H1 (cell line): ENCODE results near the gene NSD2. TPM values are rescaled to one million over a fixed set of nuclear protein-coding genes. Genes with fewer than 3 reads are reported as not detected.

ENCODE experiments used
- CTCF ChIA-PET: fragments of 300-600 bp; sonication (Branson Sonifier 250); formaldehyde crosslinking; loops from one replicate; lab custom pipeline; 2021; ENCODE audit not compliant: partially characterized antibody; lab: Charles Lee
- POLR2A ChIA-PET: fragments of 300-600 bp; sonication (Branson Sonifier 250); formaldehyde crosslinking; loops from one replicate; lab custom pipeline; 2021; ENCODE audit warnings: inconsistent platforms; ENCODE audit not compliant: partially characterized antibody; lab: Charles Lee
- DNase-seq, 2 experiments: peaks; one replicate each; pipeline versions ENCODE4 v3.0.0 to v3.0.0-alpha.2; 2010 to 2022; ENCODE audit warnings: low spot score in 2 of 2, low read depth in 1 of 2, mixed read lengths in 1 of 2
- FAIRE-seq: peaks from 2 replicates; lab custom pipeline; 2011; peaks lifted over from hg19 to GRCh38; lab: Jason Lieb, UNC
- H2AFZ ChIP-seq: 2 replicates; pipeline ENCODE4 v1.8.1; 2012; ENCODE audit warnings: low read length, inconsistent platforms
- H2AK5ac ChIP-seq: 2 replicates; pipeline ENCODE4 v1.6.1; 2013; ENCODE audit warnings: low read depth, low read length
- H2BK120ac ChIP-seq: replicated peaks from 2 replicates; pipeline ENCODE3; 2013; ENCODE audit warnings: low read depth, low read length, inconsistent platforms
- H2BK12ac ChIP-seq: 2 replicates; pipeline ENCODE4 v1.6.1; 2013; ENCODE audit warnings: low read depth, low read length
- H2BK15ac ChIP-seq: 2 replicates; pipeline ENCODE4 v1.6.1; 2013; ENCODE audit warnings: low read length
- H2BK20ac ChIP-seq: 2 replicates; pipeline ENCODE4 v1.6.1; 2013; ENCODE audit warnings: low read length
- H2BK5ac ChIP-seq: 2 replicates; pipeline ENCODE4 v1.6.1; 2013; ENCODE audit warnings: low read depth, low read length
- H3K14ac ChIP-seq: 2 replicates; pipeline ENCODE4 v1.6.1; 2013; ENCODE audit warnings: inconsistent platforms; ENCODE audit not compliant: insufficient read length
- H3K18ac ChIP-seq: 2 replicates; pipeline ENCODE4 v1.6.1; 2013; ENCODE audit warnings: low read length; ENCODE audit errors: extremely low read depth
- H3K23ac ChIP-seq: 2 replicates; pipeline ENCODE4 v1.6.1; 2013; ENCODE audit warnings: inconsistent platforms; ENCODE audit not compliant: insufficient read length
- H3K23me2 ChIP-seq: 2 replicates; pipeline ENCODE4 v1.6.1; 2013; ENCODE audit warnings: low read depth, low read length
- H3K27ac ChIP-seq: 2 replicates; pipeline ENCODE4 v1.6.1; 2011; ENCODE audit warnings: low read depth, low read length, inconsistent platforms
- H3K27me3 ChIP-seq, 4 experiments: replicated peaks in 1 of 4; 1 replicate in 1 of 4; 2 replicates in 3 of 4; pipeline versions ENCODE4 v1.6.1 to v1.8.1; 2011 to 2013; ENCODE audit warnings: low read length in 3 of 4, mild to moderate bottlenecking in 3 of 4, inconsistent platforms in 2 of 4, mixed read lengths in 2 of 4, moderate library complexity in 1 of 4; ENCODE audit not compliant: control insufficient read depth in 3 of 4, insufficient read depth in 3 of 4; ENCODE audit errors: extremely low read depth in 1 of 4
- H3K36me3 ChIP-seq, 4 experiments: 2 replicates each; pipeline versions ENCODE4 v1.6.1 to v1.8.1; 2011 to 2013; ENCODE audit warnings: mild to moderate bottlenecking in 4 of 4, low read length in 3 of 4, moderate library complexity in 2 of 4, control low read depth in 1 of 4, inconsistent platforms in 1 of 4; ENCODE audit not compliant: insufficient read depth in 4 of 4, control insufficient read depth in 2 of 4
- H3K4ac ChIP-seq: replicated peaks from 2 replicates; pipeline ENCODE3; 2013; ENCODE audit warnings: low read length, low read depth, mixed read lengths, inconsistent platforms; ENCODE audit not compliant: insufficient read length
- H3K4me1 ChIP-seq, 4 experiments: replicated peaks in 1 of 4; 1 replicate in 1 of 4; 2 replicates in 3 of 4; pipeline versions ENCODE4 v1.6.1 to v1.8.1; 2011 to 2013; ENCODE audit warnings: low read length in 3 of 4, inconsistent platforms in 2 of 4, mixed read lengths in 1 of 4; ENCODE audit not compliant: insufficient read depth in 4 of 4, control insufficient read depth in 3 of 4
- H3K4me2 ChIP-seq, 2 experiments: 2 replicates each; pipeline versions ENCODE4 v1.6.1 to v1.8.1; 2011 to 2013; ENCODE audit warnings: low read depth in 2 of 2, low read length in 2 of 2, control low read depth in 1 of 2, inconsistent platforms in 1 of 2, mild to moderate bottlenecking in 1 of 2; ENCODE audit not compliant: insufficient read depth in 1 of 2
- H3K4me3 ChIP-seq, 4 experiments: fragments of 200-600, 300-600 bp in 1 of 4; sonication (generic), shearing (Covaris generic), sonication (Bioruptor Twin) in 1 of 4; 2 replicates each; pipeline versions ENCODE4 v1.5.1 to v1.8.1; 2011 to 2016; ENCODE audit warnings: low read length in 4 of 4, low read depth in 3 of 4, control low read depth in 2 of 4, inconsistent platforms in 2 of 4, mild to moderate bottlenecking in 2 of 4, mixed read lengths in 1 of 4, moderate library complexity in 1 of 4; ENCODE audit not compliant: insufficient read depth in 2 of 4; ENCODE audit errors: extremely low read depth in 1 of 4
- H3K56ac ChIP-seq: replicated peaks from 2 replicates; pipeline ENCODE3; 2013; ENCODE audit warnings: low read depth, mild to moderate bottlenecking, mixed read lengths, low read length, inconsistent platforms; ENCODE audit not compliant: insufficient read length
- H3K79me1 ChIP-seq: 2 replicates; pipeline ENCODE4 v1.6.1; 2013; ENCODE audit warnings: low read depth, low read length, control low read depth
- H3K79me2 ChIP-seq, 2 experiments: 2 replicates each; pipeline versions ENCODE4 v1.6.1 to v1.8.1; 2012 to 2013; ENCODE audit warnings: low read length in 2 of 2, mild to moderate bottlenecking in 2 of 2, inconsistent platforms in 1 of 2; ENCODE audit not compliant: insufficient read depth in 2 of 2, control insufficient read depth in 1 of 2
- H3K9ac ChIP-seq, 4 experiments: replicated peaks in 1 of 4; 1 replicate in 1 of 4; 2 replicates in 3 of 4; pipeline versions ENCODE4 v1.6.1 to v1.8.1; 2011 to 2013; ENCODE audit warnings: low read depth in 3 of 4, low read length in 3 of 4, control low read depth in 2 of 4, mild to moderate bottlenecking in 2 of 4, moderate library complexity in 2 of 4, inconsistent platforms in 1 of 4; ENCODE audit errors: extremely low read depth in 1 of 4
- H3K9me3 ChIP-seq, 2 experiments: 2 replicates each; pipeline versions ENCODE4 v1.6.1 to v1.8.1; 2012 to 2013; ENCODE audit warnings: mild to moderate bottlenecking in 2 of 2, moderate library complexity in 2 of 2, control low read depth in 1 of 2, inconsistent platforms in 1 of 2, low read depth in 1 of 2, low read length in 1 of 2, mixed read lengths in 1 of 2; ENCODE audit not compliant: insufficient read depth in 2 of 2
- H4K20me1 ChIP-seq, 2 experiments: replicated peaks in 1 of 2; 2 replicates each; pipeline versions ENCODE3 to v1.8.1; 2011 to 2013; ENCODE audit warnings: inconsistent platforms in 2 of 2, low read length in 2 of 2, mild to moderate bottlenecking in 1 of 2; ENCODE audit not compliant: insufficient read depth in 2 of 2, control insufficient read depth in 1 of 2
- H4K5ac ChIP-seq: 2 replicates; pipeline ENCODE4 v1.6.1; 2013; ENCODE audit warnings: low read length, low read depth, mixed read lengths, inconsistent platforms; ENCODE audit not compliant: insufficient read length
- H4K8ac ChIP-seq: 2 replicates; pipeline ENCODE4 v1.8.0; 2013; ENCODE audit warnings: mild to moderate bottlenecking, moderate library complexity, low read length, inconsistent platforms; ENCODE audit not compliant: insufficient read depth; ENCODE audit errors: extremely low read depth
- H4K91ac ChIP-seq: replicated peaks from 2 replicates; pipeline ENCODE3; 2013; ENCODE audit warnings: low read length, mixed read lengths, inconsistent platforms; ENCODE audit not compliant: insufficient read length
- ASH2L ChIP-seq: fragments of 200-600, 300-600 bp; sonication (generic); IDR thresholded peaks from one replicate; pipeline ENCODE4 v1.7.1; 2017; ENCODE audit warnings: low read length
- CHD1 ChIP-seq: IDR thresholded peaks from 2 replicates; pipeline ENCODE4 v1.6.1; 2012; ENCODE audit warnings: low read depth, low read length, improper control_type of control experiment
- EZH2 ChIP-seq: fragments of 200-600 bp; sonication (generic); IDR thresholded peaks from 2 replicates; pipeline ENCODE4 v1.7.1; 2012; ENCODE audit warnings: low read depth, mild to moderate bottlenecking, moderate library complexity, low read length, inconsistent platforms; ENCODE audit not compliant: severe bottlenecking
- GABPA ChIP-seq: IDR thresholded peaks from 2 replicates; pipeline ENCODE4 v1.6.1; 2011; ENCODE audit warnings: mild to moderate bottlenecking, low read length, moderate library complexity, borderline replicate concordance; ENCODE audit not compliant: insufficient read depth
- MAX ChIP-seq: IDR thresholded peaks from 2 replicates; pipeline ENCODE4 v1.6.1; 2012; ENCODE audit warnings: inconsistent platforms
- NANOG ChIP-seq: IDR thresholded peaks from 2 replicates; pipeline ENCODE4 v1.6.1; 2011; ENCODE audit warnings: low read length, low read depth, mild to moderate bottlenecking, inconsistent platforms; ENCODE audit not compliant: insufficient read depth, poor library complexity, severe bottlenecking
- PHF8 ChIP-seq: fragments of 200-600 bp; sonication (generic); conservative IDR thresholded peaks from 2 replicates; pipeline ENCODE4 v1.7.1; 2012; ENCODE audit warnings: low read depth, mild to moderate bottlenecking, inconsistent platforms, low read length, moderate library complexity
- POU5F1 ChIP-seq: IDR thresholded peaks from 2 replicates; pipeline ENCODE4 v1.6.1; 2011; ENCODE audit warnings: low read depth, mild to moderate bottlenecking, low read length, moderate library complexity
- RBBP5 ChIP-seq: IDR thresholded peaks from 2 replicates; pipeline ENCODE4 v1.7.1; 2012; ENCODE audit warnings: low read depth, mild to moderate bottlenecking, inconsistent platforms, low read length, moderate library complexity, borderline replicate concordance
- SP2 ChIP-seq: IDR thresholded peaks from 2 replicates; pipeline ENCODE4 v1.6.1; 2012; ENCODE audit warnings: mild to moderate bottlenecking, low read length, inconsistent platforms
- TCF12 ChIP-seq: IDR thresholded peaks from 2 replicates; pipeline ENCODE4 v1.6.1; 2011; ENCODE audit warnings: low read depth, mild to moderate bottlenecking, low read length
- WGBS, 2 experiments: shearing (Covaris generic) in 1 of 2; methylation state at CpG; one replicate each; pipeline versions ENCODE4 v1.1.6 to v1.1.7; 2013 to 2015; ENCODE audit warnings: low lambda C conversion rate in 2 of 2, mixed read lengths in 2 of 2, inconsistent platforms in 1 of 2, low coverage in 1 of 2, missing lambda C conversion rate in 1 of 2; ENCODE audit not compliant: insufficient replicate concordance in 2 of 2, insufficient coverage in 1 of 2, insufficient read length in 1 of 2; ENCODE audit errors: extremely low coverage in 1 of 2, missing lambda C conversion rate in 1 of 2; 5-methylcytosine and 5-hydroxymethylcytosine counted together
- polyA plus RNA-seq, 7 experiments: library from polyadenylated mRNA; depleted of rRNA in 3 of 7; stranded (reverse) in 5 of 7; unstranded in 2 of 7; fragments of >200 nt in 5 of 7; fragments of 200-250 nt in 2 of 7; gene quantifications; 1 replicate in 5 of 7; 2 replicates in 1 of 7; 4 replicates in 1 of 7; pipeline versions ENCODE4 v1.2.1 to v1.2.3, GENCODE V29; 2011 to 2013; ENCODE audit warnings: missing spikeins in 2 of 7, mixed read lengths in 2 of 7
- total RNA-seq: library from RNA; stranded (reverse); fragmentation: NEBNext Ultra II Directional; extraction: Animal tissue kit (Norgen Biotek cat#: 25700); gene quantifications from 2 replicates; pipeline ENCODE4 v1.2.1, GENCODE V29; 2021
- TF ChIP-seq, protein P1 (sequence below): IDR thresholded peaks from 2 replicates; pipeline ENCODE4 v1.6.1; 2012; ENCODE audit warnings: low read length, inconsistent platforms

The NSD2 gene
- total and polyA plus RNA-seq, 2 of the 8 experiments (the other 6 are each of a cell fraction or from before 2014, with no cell fraction given): 26.7 to 129 TPM

DNA sequence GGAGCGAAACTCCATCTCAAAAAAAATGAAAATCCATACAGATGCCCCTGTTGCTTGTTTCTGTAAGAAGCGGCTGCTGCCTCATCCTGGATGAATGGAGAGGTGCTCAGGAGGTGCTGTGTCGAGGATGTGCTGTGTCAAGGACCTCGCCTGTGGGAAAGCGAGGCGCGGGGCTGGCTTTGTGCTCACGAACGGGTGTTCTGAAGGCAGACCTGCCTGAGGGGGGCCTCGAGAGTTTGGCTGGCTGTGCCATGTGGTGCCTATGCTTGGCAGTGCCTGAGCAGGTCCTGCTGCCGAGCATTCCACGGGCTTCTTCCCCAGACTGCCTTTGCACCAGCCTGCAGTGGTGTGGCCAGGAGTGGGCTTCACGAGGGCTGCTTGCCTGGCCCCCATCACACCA, 61.5 kb downstream of the NSD2 start:
- POLR2A ChIA-PET: no interaction called here
- H3K18ac ChIP-seq: no peak overlapping the region
- TF ChIP-seq TCF12 (no peak), MAX (no peak), ASH2L (no peak), PHF8 (no peak), EZH2 (no peak), SP2 (no peak), POU5F1 (no peak), NANOG (no peak), RBBP5 (no peak), CHD1 (no peak), GABPA (no peak)
- TF ChIP-seq, protein P1, sequence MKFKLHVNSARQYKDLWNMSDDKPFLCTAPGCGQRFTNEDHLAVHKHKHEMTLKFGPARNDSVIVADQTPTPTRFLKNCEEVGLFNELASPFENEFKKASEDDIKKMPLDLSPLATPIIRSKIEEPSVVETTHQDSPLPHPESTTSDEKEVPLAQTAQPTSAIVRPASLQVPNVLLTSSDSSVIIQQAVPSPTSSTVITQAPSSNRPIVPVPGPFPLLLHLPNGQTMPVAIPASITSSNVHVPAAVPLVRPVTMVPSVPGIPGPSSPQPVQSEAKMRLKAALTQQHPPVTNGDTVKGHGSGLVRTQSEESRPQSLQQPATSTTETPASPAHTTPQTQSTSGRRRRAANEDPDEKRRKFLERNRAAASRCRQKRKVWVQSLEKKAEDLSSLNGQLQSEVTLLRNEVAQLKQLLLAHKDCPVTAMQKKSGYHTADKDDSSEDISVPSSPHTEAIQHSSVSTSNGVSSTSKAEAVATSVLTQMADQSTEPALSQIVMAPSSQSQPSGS: no peak

More for the DNA sequence above, 61.5 kb downstream of the NSD2 start:
- Histone ChIP-seq H2BK5ac (no peak overlapping the region), H3K79me1 (peaks cover 7% of the 10 kb centered on the region), H3K27me3 (no peaks in the 10 kb centered on the region), H3K4ac (no peak overlapping the region), H3K23ac (no peak overlapping the region), H4K91ac (no peak overlapping the region), H3K23me2 (no peaks in the 10 kb centered on the region), H2AFZ (no peak overlapping the region), H4K5ac (no peak overlapping the region), H4K20me1 (peaks cover 3 to 11% of the 10 kb centered on the region in 2 experiments), H3K56ac (no peak overlapping the region), H2BK15ac (no peak overlapping the region), H2BK120ac (no peak overlapping the region), H4K8ac (peak overlapping the region; percentile 46; the same call in 1 of the 2 replicates), H3K36me3 (peaks cover 8 to 37% (median 22%) of the 10 kb centered on the region in 4 experiments; a peak in 5 of 8 replicates), H3K4me3 (no peak overlapping the region), H3K14ac (no peak overlapping the region), H3K4me1 (no peaks in the 10 kb centered on the region), H2AK5ac (no peak overlapping the region), H2BK20ac (no peak overlapping the region), H3K9ac (no peak overlapping the region), H3K79me2 (no peaks in the 10 kb centered on the region; a peak in 1 of 4 replicates), H3K9me3 (no peaks in the 10 kb centered on the region), H3K27ac (peak overlapping the region; percentile 29; the same call in 1 of the 2 replicates), H2BK12ac (no peak overlapping the region), H3K4me2 (no peak overlapping the region)
- no peak for FAIRE-seq
- CTCF ChIA-PET: interaction anchor here (1.3 kb wide), 1 partner anchor 20 kb away, joined by 3 read pairs; no protein-coding TSS in a partner anchor
- 97% methylated on average over 13 of the region's 13 CpGs; no CpG with 5 or more reads in 1 of the 2 experiments for WGBS, 2 experiments
- DNase-seq: no peak
